ENCODE results near the gene PEX10. TPM values are rescaled to one million over a fixed set of nuclear protein-coding genes. Genes with fewer than 3 reads are reported as not detected.
A peak's percentile ranks its signal among the peaks of the same experiment; 100 is the strongest.

PEX10 gene
- total and polyA plus RNA-seq, 8 donors, result 10.1 to 16.8 (median 12.2) TPM

DNA sequence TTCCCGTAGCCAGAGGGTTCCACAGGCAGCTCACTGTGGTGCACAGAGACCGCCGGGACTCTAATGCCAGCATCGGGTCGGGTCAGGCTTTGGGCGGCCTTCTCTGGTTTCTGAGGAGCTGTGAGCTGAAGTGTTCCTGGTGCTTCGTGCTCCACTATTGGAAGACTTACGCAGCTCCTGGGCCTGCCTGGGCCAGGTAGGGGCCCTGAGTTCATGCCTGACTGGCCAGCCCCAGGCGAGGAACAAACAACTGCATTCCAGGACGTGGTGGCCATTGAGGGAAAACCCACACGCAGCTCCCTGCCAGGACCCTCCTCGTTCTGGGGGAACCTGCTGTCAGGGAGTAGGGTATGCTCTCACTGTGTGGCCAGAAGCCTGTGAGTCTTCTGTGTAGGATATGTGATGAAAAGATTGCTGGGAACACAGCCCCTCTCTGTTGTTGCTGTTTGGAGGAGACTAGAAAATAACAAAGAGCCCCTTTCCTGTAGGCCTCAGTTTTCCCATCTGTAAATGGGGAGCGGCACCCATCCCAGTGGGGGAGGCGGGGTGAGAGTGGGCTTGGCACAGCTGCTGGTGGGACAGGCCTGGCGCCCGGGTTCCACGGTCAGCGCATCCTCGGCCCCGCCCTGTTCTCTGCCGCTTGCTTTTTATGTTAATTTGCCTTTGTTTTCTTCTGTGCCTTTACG is 12.3 kb downstream of the PEX10 start:
- Histone ChIP-seq H3K9me3 (no peaks in the 10 kb centered on the region), H3K36me3 (peaks cover 6 to 80% (median 48%) of the 10 kb centered on the region in 3 donors), H3K27ac (no peak overlapping the region), H3K4me1 (no peaks in the 10 kb centered on the region), H3K27me3 (no peaks in the 10 kb centered on the region), H3K4me3 (no peak overlapping the region)
- TF ChIP-seq, protein P1, sequence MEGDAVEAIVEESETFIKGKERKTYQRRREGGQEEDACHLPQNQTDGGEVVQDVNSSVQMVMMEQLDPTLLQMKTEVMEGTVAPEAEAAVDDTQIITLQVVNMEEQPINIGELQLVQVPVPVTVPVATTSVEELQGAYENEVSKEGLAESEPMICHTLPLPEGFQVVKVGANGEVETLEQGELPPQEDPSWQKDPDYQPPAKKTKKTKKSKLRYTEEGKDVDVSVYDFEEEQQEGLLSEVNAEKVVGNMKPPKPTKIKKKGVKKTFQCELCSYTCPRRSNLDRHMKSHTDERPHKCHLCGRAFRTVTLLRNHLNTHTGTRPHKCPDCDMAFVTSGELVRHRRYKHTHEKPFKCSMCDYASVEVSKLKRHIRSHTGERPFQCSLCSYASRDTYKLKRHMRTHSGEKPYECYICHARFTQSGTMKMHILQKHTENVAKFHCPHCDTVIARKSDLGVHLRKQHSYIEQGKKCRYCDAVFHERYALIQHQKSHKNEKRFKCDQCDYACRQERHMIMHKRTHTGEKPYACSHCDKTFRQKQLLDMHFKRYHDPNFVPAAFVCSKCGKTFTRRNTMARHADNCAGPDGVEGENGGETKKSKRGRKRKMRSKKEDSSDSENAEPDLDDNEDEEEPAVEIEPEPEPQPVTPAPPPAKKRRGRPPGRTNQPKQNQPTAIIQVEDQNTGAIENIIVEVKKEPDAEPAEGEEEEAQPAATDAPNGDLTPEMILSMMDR (IDR thresholded peaks at IDR 0.05), result no peak
- WGBS, 2 donors, result 89 to 92% methylated on average over 22 of the region's 22 CpGs
- ATAC-seq, result no peak
- intact Hi-C loops (cut with DNase I), result no loop called here
- DNase-seq, result peak in 1 of 6 donors; percentile 22
- FAIRE-seq, result no peak

DNA sequence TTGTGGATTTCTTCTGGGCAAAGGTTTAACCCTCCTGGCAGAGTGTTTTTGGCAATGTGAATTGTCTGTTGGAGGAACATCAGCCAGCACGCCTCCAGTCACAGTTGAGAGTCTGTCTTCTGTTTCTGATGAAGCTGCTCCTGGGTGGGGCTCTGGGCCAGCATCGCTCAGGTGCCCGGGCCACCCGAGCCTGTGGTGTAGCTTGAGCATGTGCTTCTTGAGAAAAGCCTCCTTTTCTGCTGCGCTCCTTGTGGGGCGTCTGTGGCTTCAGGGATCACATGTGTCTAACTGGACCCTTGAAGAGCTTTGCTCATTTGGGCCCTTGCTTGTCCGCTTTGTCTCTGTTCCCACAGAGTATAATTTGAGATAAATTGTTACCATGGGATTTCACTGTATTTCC is 13.5 kb downstream of the PEX10 start:
- FAIRE-seq, result no peak
- no peak overlapping the region for H3K4me3 ChIP-seq
- no peak overlapping the region for H3K27ac ChIP-seq
- no peak for ATAC-seq
- no peaks in the 10 kb centered on the region for H3K9me3 ChIP-seq
- TF ChIP-seq, protein P1 (IDR thresholded peaks at IDR 0.05), result no peak
- WGBS, 2 donors, result 91 to 93% methylated on average over 7 of the region's 7 CpGs
- peaks cover 6 to 68% (median 41%) of the 10 kb centered on the region in 3 donors for H3K36me3 ChIP-seq
- H3K27me3 ChIP-seq, result no peaks in the 10 kb centered on the region
- DNase-seq, result peak in 1 of 6 donors; percentile 20
- H3K4me1 ChIP-seq, result peaks cover 0 to 7% (median 6%) of the 10 kb centered on the region in 3 donors
- intact Hi-C loops (cut with DNase I), result no loop called here

DNA sequence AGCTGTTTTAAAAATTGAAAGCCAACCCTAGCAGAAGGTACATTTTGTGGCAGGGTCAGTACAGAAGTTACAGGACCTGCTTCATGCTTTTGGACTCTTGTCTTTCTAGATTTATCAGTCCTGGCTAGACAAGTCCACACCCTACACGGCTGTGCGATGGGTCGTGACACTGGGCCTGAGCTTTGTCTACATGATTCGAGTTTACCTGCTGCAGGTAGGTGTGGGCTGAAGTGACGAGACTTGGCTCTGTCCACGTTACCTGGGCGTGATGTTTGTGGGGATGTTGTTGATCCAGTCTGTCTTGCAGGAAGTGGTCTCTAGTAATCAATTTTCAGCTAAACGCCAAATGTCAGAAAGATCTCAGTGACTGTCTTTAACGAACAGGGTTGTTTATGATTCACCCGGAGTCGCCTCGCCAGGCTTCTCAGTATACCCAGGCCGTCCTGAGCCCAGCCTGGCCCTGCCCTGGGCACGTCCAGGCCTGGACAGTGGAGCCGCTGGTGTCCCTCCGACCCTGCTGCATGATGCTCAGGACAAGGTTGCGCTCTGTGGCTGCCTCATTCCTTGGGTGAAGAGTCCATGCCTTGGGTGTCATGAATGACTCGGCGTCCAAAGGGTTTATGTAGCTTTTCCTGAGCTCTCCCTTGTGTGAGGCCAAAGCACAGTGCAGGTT is 15.2 kb downstream of the PEX10 start:
- ATAC-seq (no peak), FAIRE-seq (no peak)
- peaks cover under 1 to 51% (median 29%) of the 10 kb centered on the region in 3 donors for H3K36me3 ChIP-seq

DNA sequence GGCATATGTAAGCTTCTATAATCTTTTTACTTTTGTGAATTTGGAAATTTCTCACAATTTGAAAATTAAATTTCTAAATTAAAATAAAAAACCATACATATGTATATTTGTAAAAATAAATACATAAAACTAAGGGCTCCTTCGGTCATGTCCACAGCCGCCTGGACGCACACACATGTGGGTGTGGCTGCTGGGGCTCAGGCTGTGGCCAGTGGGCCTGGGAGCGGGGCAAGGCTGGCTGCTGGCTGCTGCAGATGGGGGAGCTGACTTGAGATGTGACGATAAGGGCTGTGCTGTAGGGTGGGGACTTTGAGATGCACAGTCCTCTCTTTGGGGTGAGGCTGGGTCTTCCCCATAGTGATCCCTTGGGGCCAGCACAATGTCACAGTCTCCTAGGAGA is 15.9 kb downstream of the PEX10 start:
- H3K4me3 ChIP-seq, result no peak overlapping the region
- intact Hi-C loops (cut with DNase I), result no loop called here
- ATAC-seq, result no peak
- H3K27me3 ChIP-seq, result no peaks in the 10 kb centered on the region
- no peak for FAIRE-seq
- DNase-seq, result no peak
- H3K4me1 ChIP-seq, result peaks cover 11 to 21% (median 20%) of the 10 kb centered on the region in 3 donors
- TF ChIP-seq, protein P1 (IDR thresholded peaks at IDR 0.05), result no peak
- H3K27ac ChIP-seq, result no peak overlapping the region
- 92 to 94% methylated on average over 5 of the region's 5 CpGs for WGBS, 2 donors
- peaks cover 0 to 44% (median 23%) of the 10 kb centered on the region in 3 donors for H3K36me3 ChIP-seq
- no peaks in the 10 kb centered on the region for H3K9me3 ChIP-seq

More for the DNA sequence above, 15.2 kb downstream of the PEX10 start:
- TF ChIP-seq, protein P1 (IDR thresholded peaks at IDR 0.05), result no peak
- peaks cover 11 to 21% (median 20%) of the 10 kb centered on the region in 3 donors for H3K4me1 ChIP-seq
- intact Hi-C loops (cut with DNase I), result no loop called here
- DNase-seq, result no peak
- no peak overlapping the region for H3K27ac ChIP-seq
- no peak overlapping the region for H3K4me3 ChIP-seq
- H3K27me3 ChIP-seq, result no peaks in the 10 kb centered on the region
- no peaks in the 10 kb centered on the region for H3K9me3 ChIP-seq
- WGBS, 2 donors, result 87 to 90% methylated on average over 19 of the region's 19 CpGs

DNA sequence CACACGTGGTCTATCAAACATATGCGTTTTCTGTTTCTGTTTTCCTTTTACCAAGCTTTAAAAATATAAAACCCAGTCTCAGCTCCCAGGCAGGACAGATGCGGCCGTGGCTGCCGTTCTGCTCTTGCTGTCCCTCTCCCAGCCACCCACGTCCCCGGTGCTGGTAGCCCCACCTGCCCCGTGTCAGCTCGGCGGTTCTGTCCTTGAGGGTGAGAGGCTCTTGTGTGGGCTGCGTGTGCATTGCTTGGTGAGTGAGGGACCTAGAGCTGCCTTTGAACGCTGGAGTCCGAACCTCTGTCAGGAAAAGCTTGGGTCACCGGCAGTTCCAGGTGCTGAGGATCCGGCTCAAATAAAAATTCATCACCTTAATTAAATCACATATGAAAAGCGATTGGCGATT is 16.3 kb downstream of the PEX10 start:
- intact Hi-C loops (cut with DNase I), result no loop called here
- peaks cover 0 to 43% (median 23%) of the 10 kb centered on the region in 3 donors for H3K36me3 ChIP-seq
- FAIRE-seq (no peak), ATAC-seq (no peak), DNase-seq (no peak)
- peaks cover 11 to 21% (median 20%) of the 10 kb centered on the region in 3 donors for H3K4me1 ChIP-seq
- WGBS, 2 donors, result 82 to 85% methylated on average over 17 of the region's 17 CpGs
- H3K9me3 ChIP-seq, result no peaks in the 10 kb centered on the region
- no peaks in the 10 kb centered on the region for H3K27me3 ChIP-seq
- H3K4me3 ChIP-seq, result no peak overlapping the region
- H3K27ac ChIP-seq, result no peak overlapping the region
- TF ChIP-seq, protein P1 (IDR thresholded peaks at IDR 0.05), result no peak

Measured in pancreas (tissue), 10 donors.